ENCODE measurements around the gene FEM1B.

The FEM1B gene

DNA sequence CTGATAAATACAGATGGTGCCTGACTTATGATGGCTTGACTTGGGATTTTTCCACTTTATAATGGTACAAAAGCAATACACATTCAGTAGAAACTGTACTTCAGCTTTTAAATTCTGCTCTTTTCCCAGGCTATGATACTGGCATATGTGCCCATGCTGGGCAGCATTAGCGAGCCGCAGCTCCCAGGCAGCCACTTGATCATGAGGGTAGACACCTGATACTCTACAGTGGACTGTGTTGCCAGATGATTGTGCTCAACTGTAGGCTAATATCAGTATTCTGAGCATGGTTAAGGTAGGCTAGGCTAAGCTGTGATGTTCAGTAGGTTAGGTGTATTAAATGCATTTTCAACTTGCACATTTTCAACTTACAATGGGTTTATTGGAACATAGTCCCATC lies 17.7 kb upstream of the FEM1B start:
- no peak for DNase-seq (ENCODE audit: low read depth in 2 of 2)

- DNase-seq (ENCODE audit: low read depth in 2 of 2) = no peak
Observed at GRCh38 chr15:68261241-68261640, 16.3 kb upstream of the FEM1B start.

GRCh38 chr15:68261980-68262379 lies 15.6 kb upstream of the FEM1B start:
- DNase-seq (ENCODE audit: low read depth in 2 of 2) = no peak

- DNase-seq (ENCODE audit: low read depth in 2 of 2) = no peak
Observed at GRCh38 chr15:68262514-68263356, 14.8 kb upstream of the FEM1B start.

- DNase-seq (ENCODE audit: low read depth in 2 of 2) = no peak
Observed at GRCh38 chr15:68264282-68264681, 13.3 kb upstream of the FEM1B start.

GRCh38 chr15:68265081-68265480 lies 12.5 kb upstream of the FEM1B start:
- no peak for DNase-seq (ENCODE audit: low read depth in 2 of 2)

GRCh38 chr15:68265674-68266073 lies 11.9 kb upstream of the FEM1B start:
- DNase-seq (ENCODE audit: low read depth in 2 of 2) = no peak

DNA sequence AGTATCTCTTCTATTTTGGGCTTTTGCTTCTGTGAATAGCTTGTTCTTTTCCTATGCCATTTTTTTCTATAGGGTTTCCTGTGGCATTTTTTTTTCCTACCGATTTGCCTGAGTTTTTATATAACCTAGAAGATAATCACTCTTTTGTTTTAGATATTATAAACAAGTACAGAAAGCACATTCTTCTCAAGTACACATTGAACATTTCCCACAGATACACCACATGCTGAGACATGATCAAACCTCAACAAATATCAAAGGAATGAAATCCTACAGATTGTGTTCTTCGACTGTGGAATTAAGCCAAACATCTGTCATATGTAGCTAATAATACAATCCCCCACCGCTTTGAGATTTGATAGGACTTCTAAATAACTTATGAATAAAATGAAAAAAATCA lies 9.1 kb upstream of the FEM1B start:
- no peak for DNase-seq (ENCODE audit: low read depth in 2 of 2)

DNA sequence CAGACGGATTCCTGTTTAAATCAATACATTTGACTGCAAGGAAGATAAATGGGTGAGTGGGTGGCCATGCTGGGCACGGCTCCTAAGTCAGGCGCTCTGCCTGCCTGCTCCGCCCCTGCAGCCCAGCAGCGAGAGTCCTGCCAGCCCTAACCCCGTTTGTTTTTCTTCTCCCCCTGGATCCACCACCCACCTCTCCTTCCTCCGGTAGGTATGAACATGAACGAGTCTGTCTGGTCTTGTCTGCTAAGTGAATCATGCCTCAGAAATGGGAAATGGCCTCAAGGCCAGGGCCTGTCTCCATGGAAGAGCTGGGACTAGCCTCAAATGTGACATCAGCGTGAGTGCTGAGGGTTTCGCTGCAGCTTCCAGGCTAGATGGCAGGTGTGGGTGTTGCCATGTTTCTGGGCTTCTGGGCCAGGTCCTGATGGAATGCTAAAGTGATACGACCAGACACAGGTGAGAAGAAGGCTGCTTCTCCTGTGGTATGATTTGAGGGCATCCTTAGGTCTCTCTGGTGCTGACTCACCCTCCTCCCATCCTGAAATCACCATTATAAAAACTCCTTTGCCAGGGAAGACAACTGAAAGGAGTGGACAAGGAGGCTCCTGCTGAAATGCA lies 5.6 kb upstream of the FEM1B start:
- no peak for DNase-seq (ENCODE audit: low read depth in 2 of 2)

DNA sequence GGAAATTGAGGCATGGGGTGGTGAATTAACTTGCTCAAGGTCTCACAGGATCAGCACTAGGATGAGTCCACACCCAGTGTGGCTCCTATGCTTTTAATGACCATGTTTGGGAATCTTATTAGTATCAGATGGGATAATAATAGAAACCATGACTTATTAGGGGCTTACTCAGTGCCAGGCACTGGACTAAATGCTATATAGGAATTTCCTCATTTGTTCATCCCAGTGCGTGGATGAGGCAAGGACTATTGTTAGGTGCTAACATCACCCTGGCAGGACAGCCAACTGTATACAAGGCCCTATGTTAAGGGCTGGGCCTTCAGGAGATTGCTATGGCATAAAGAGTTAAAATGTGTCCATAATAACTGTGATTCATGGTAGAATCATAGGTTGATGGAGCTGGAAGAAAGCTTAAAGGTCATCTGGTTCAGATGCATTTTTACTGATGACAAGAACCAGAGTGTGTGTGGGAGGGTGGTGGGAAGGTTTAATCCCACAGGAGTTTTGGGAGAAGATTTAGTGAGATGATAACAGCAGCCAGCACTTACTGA lies 4.7 kb upstream of the FEM1B start:
- DNase-seq (ENCODE audit: low read depth in 2 of 2) = no peak

- DNase-seq (ENCODE audit: low read depth in 2 of 2) = no peak
Observed at GRCh38 chr15:68274201-68274848, 3.2 kb upstream of the FEM1B start.

DNA sequence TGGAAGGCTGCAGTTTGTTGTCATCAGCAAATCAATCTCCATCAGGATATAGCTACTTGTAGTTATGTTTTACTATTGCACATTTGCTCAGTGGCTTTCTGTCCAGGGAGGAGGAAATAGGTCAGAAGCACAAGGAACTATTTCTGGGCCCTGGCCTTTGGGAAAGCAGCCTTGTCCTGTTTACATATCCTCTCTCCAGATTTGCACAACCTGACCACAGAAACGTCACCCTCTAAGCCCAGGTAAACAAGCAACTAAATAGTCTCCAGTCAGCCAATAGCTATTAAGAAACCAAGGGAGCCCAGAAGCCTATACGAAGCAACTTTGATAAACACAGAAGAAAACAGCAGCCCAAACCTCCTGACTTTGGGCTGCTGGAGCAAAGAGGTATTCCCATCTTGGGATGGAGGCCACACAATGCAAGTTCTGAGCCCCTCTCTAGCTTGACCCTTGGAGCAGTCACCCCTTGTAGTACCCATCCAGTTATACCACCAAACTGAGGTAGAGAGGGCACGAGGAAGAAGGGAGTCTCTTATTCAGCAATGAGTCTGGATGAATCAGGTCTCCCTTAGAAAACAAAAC lies 2.3 kb upstream of the FEM1B start:
- DNase-seq (ENCODE audit: low read depth in 2 of 2) = no peak

- DNase-seq (ENCODE audit: low read depth in 2 of 2) = no peak
Observed at GRCh38 chr15:68276668-68277067, 877 bp upstream of the FEM1B start.

- no peak for DNase-seq (ENCODE audit: low read depth in 2 of 2)
Observed at GRCh38 chr15:68277131-68277602, 378 bp upstream of the FEM1B start.

- DNase-seq (ENCODE audit: low read depth in 2 of 2) = no peak
Observed at GRCh38 chr15:68278345-68278594, 725 bp downstream of the FEM1B start.

DNA sequence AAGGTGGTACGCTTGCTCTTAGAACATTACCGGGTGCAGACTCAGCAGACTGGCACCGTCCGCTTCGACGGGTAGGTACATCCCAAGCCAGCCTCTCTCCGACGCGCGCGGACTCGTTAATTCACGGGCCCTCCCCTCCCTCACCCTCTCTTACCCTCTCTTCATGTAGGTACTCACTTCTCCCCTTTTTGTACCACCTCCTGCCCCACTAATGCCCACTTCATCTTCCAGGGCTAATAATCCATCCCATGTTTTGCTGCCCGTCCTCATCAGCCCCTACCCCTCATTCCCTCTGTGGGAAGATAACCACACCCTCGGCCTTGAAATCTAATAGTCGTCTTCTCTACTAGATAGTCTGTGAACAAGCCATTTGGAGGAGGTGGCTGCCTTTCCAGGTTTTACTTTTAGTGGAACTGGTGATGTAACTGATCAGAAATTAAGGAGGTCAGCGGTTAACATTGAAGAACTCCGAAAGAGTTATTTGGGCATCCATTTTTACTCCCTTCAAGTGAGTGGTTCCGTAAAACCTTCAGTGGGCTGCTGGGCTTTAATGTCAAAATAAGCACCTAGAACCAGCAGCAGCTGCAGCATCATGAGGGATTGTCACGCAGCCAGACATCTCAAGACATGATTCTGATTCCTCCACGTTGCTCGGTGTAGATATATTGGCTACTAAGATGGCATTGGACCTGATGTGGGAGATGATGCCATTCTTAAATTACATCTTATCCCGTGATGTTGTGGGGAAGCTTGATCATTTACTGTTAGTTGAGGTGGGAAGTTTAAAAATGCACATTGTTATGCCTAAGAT lies 1.3 kb downstream of the FEM1B start:
- DNase-seq (ENCODE audit: low read depth in 2 of 2) = no peak

- DNase-seq (ENCODE audit: low read depth in 2 of 2) = no peak
Observed at GRCh38 chr15:68279779-68280753, 2.5 kb downstream of the FEM1B start.

DNA sequence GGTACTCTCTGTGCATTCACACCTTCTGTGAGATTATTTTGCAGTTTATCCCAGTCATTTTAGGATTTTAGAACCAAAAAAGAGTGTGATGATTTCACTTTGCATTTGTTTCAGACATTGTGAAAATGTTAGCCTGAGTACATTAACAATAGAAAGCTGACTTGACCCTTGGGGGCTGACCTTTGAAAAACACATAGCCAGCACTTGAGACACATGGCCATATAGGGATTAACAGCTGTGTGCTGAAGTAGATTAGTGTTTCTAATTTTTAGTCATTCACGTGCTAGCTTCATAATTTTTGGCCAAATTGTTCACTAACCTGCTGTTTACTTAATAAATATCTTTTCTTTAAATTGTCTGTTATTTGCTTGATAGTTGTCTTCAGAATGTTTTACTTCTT lies 3.5 kb downstream of the FEM1B start:
- no peak for DNase-seq (ENCODE audit: low read depth in 2 of 2)

GRCh38 chr15:68283401-68283800 lies 5.9 kb downstream of the FEM1B start:
- no peak for DNase-seq (ENCODE audit: low read depth in 2 of 2)

DNA sequence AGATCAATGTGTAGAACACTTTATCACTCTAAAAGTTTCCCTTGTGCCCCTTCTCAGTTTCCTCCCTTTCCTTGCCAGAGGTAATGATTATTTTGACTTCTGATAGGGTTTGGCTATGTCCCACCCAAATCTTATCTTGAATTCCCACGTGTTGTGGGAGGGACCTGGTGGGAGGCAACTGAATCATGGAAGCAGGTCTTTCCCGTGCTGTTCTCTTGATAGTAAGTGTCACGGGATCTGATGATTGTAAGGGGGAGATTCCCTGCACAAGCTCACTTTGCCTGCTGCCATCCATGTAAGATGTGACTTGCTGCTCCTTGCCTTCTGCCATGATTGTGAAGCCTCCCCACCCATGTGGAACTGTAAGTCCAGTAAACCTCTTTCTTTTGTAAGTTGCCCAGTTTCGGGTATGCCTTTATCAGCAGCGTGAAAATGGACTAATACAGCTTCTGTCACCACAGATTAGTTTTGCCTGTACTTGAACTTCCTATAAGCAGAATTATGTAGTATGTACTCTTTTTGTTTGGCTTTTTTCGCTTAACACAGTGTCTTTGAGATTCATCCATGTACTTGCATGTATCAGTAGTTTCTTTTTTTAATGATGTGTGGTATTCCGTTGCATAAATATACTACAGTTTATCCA lies 7.2 kb downstream of the FEM1B start:
- DNase-seq (ENCODE audit: low read depth in 2 of 2) = no peak

Data from stimulated activated CD8-positive, alpha-beta memory T cell treated with anti-CD3 and anti-CD28 coated beads, Interleukin-15, amount 100 ng/mL, for 48 hours (primary cell).